Choroid plexus epithelial cell (primary cell): ENCODE data around the gene CLDN16.
A peak's percentile ranks its signal among the peaks of the same experiment; 100 is the strongest.

Experiments used
- DNase-seq: peaks from one replicate; pipeline ENCODE4 v3.0.0-alpha.2; 2010; ENCODE audit warnings: low read depth
- H3K4me3 ChIP-seq: 2 replicates; pipeline ENCODE4 v1.5.1; 2011; ENCODE audit warnings: low read depth, mild to moderate bottlenecking, control low read depth, low read length, moderate library complexity
- CTCF ChIP-seq: conservative IDR thresholded peaks from 2 replicates; pipeline ENCODE4 v1.5.1; 2011; ENCODE audit warnings: low read depth, mild to moderate bottlenecking, control low read depth, inconsistent platforms, low read length, moderate library complexity

Gene CLDN16

GRCh38 chr3:190375671-190376070 lies 12.3 kb upstream of the CLDN16 start:
- DNase-seq = no peak
- no peak for TF ChIP-seq CTCF
- no peak overlapping the region for H3K4me3 ChIP-seq

GRCh38 chr3:190378240-190378891 lies 9.6 kb upstream of the CLDN16 start:
- peak; percentile 84 for DNase-seq
- TF ChIP-seq CTCF = no peak
- H3K4me3 ChIP-seq = no peak overlapping the region

- no peak for TF ChIP-seq CTCF
- DNase-seq = no peak
- no peak overlapping the region for H3K4me3 ChIP-seq
Measured at GRCh38 chr3:190380184-190380583, 7.8 kb upstream of the CLDN16 start.

GRCh38 chr3:190381441-190381840 lies 6.5 kb upstream of the CLDN16 start:
- no peak for TF ChIP-seq CTCF
- no peak for DNase-seq

GRCh38 chr3:190382082-190382481 lies 5.9 kb upstream of the CLDN16 start:
- no peak overlapping the region for H3K4me3 ChIP-seq
- no peak for TF ChIP-seq CTCF
- peak; percentile 64 for DNase-seq

More at GRCh38 chr3:190381441-190381840, 6.5 kb upstream of the CLDN16 start:
- no peak overlapping the region for H3K4me3 ChIP-seq

GRCh38 chr3:190384309-190384756 lies 3.6 kb upstream of the CLDN16 start:
- TF ChIP-seq CTCF = peak; percentile 76
- no peak overlapping the region for H3K4me3 ChIP-seq
- peak; percentile 87 for DNase-seq
